Caki2 (cell line): ENCODE measurements around the gene HS6ST3. TPM values are rescaled to one million over a fixed set of nuclear protein-coding genes. Genes with fewer than 3 reads are reported as not detected.

Experiments used
- DNase-seq: peaks from one replicate; pipeline ENCODE4 v3.0.0-alpha.2; 2015; ENCODE audit warnings: low read depth
- in situ Hi-C: cut with HindIII; loops from 2 replicates; pipeline ENCODE4 v1.10.0; 2016; ENCODE audit warnings: low sequenced_read_pairs, low pct_unique_long_range_greater_than_20kb, mixed read lengths
- total RNA-seq: library from RNA; depleted of rRNA; stranded (reverse); fragments of >200 nt; shearing (Covaris generic); gene quantifications from 2 replicates; pipeline ENCODE4 v1.2.3, GENCODE V29; 2014; ENCODE audit warnings: low replicate concordance

The HS6ST3 gene
- total RNA-seq, 1 experiment from 2014 or later: 7.5 TPM

DNA sequence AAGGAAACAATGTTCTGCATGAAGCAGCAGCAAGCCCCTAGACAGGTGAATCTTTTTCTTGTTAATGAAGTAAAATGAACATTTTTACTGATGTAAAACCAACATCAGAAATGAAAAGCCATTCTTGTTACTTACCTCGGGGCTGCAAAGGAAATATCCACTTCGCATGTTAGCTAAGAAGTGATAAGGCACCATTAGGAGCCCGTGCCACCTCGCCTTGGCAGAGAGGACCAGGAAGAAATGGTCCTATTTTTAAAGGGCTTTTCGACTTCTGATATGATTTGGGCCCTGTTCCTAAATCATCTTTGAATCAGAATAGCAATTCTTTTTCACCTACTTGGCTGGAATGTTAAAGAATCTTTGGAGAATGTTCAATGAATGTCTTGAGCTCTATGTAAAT lies 721.1 kb downstream of the HS6ST3 start:
- no peak for DNase-seq
- in situ Hi-C loops: no loop called here

DNA sequence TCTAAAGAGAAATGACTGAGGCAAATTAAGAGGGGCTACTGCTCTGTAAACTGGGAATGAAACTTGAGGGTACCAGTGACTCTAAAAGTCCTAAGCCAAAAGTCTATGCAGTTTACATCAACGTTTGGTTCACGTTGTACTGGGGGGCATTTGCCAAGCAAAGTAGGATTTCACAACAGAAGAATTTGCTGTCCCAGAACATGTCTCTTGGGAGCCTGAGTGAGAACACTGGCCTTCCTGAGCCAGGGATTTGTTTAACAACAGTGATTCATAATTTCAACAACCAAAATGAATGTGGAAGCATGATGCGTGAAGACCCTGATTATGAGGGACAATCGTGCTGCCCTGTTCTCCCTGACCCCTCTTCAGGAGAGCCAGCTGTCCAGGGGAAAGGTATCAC lies 726.4 kb downstream of the HS6ST3 start:
- in situ Hi-C loops: no loop called here
- no peak for DNase-seq

DNA sequence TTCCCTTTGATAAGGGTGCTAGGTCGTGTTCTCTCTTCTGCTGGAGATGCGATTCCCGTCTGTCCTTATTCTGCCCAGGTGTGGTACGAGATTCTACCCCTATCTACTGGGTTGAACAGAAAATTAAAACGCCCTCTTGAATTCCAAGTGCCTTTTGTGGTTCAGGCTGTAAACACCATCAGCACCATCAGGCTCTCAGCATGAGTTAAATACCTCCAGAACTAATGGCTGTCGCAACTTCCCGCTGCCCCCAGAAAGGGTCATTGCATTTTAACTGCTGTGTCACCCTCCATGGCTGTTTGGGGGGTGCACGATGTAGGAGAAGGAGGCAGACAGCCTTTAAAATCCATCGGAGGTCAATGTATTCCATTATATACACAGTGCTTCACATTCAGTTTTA lies 727.0 kb downstream of the HS6ST3 start:
- no peak for DNase-seq
- in situ Hi-C loops: no loop called here

DNA sequence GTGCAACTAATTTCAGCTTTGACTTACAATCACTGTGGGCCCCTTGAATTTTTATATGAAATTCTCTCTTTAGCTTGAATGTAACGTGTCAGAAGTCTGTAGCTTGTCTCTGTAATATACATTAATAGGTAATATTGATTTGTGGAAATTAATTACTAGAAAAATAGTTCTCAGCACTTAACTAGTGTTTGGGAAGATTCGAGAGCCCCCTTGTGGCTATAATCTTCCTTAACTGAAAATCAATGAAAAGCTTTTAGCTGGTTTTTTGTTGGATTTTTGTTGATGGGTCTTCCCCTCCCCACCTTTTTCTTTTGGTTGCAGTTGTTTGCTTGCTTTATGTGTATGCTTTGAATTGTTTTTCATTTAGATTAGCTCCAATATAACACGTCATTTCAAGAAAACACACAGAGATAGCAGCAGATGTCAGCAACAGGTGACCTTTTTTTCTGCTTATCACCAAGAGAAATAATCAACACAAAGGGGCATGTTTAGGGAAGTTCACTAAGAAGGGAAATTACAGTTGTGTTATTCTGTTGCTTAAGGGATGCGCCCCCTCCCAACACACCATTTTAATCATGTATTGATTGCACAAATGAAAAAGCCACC lies 727.5 kb downstream of the HS6ST3 start:
- peak; percentile 12 for DNase-seq
- in situ Hi-C loops: no loop called here

DNA sequence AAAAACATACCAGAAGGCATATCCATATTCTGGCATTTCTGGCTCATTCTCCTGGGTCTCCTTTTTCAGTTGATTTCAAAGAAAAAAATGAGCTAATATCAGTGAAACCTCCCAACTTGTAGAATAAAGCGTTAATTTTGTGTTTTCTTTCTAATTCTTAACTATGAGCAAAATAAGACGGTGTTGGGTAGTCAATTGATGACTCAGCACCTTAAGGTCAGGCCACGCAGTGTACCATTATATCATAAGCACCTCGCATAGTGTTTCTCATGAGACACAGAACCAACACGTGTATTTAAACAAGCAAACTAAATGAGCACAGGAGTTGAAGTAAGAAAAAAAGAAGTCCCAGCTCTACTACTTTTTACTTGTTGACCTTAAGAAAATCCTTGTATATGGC lies 729.5 kb downstream of the HS6ST3 start:
- in situ Hi-C loops: no loop called here

DNA sequence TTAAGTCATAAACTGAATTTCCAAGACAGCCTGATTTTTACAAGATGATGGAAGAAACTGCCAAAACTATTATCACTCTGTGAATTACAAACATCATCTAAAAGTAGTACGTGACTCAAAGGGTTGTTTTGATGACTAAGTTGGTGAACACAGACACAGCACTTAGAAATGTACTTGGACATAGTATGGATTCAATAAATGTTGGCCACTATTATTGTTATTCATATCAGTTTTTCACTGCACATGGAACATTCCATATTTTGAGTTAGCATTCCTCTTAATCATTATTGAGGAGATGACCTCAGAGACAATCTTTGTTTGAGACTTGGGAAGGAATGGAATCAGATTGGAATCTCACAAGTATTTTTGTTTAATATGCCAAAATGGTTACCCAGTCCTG lies 731.5 kb downstream of the HS6ST3 start:
- in situ Hi-C loops: no loop called here

More for the DNA sequence above, 729.5 kb downstream of the HS6ST3 start:
- no peak for DNase-seq

DNA sequence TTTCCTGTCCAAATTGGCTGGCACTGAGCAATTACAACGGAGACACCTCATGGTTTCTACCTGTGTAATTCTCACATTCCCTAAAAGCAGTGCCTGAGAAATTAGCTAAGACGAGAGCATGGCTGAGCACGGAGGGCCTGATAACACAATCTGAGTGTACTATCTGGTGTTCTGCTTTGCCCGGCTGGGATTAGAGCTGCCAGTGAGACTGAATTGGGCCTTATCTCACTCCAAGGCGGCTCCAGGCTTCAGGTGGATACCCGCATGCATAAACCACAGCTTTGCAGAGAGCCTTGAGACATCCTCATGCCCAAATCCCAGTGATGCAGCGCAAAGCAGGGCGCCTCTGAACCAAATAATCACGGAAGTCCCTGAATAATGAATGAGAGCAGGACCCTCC lies 732.1 kb downstream of the HS6ST3 start:
- in situ Hi-C loops: no loop called here
- DNase-seq: no peak

More for the DNA sequence above, 731.5 kb downstream of the HS6ST3 start:
- no peak for DNase-seq

DNA sequence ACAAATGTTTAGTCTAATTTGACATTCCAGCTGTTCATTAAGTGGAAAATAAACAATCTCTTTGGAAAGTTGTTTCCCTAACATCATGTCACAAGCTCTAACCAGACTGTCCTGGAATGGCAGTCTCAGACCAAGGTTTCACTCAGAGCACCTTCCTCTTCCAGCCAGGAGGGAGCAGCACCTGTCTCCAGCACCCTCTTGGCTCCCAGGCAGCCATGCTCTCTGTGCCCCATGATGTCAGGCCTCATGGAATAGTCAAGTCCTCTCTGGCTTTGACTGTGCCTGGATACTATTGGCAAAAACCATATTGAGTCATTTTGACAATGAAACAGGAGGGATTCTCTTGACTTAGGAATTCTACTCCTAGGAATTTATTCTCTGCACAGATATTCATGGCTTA lies 733.0 kb downstream of the HS6ST3 start:
- in situ Hi-C loops: no loop called here
- peak; percentile 2 for DNase-seq

DNA sequence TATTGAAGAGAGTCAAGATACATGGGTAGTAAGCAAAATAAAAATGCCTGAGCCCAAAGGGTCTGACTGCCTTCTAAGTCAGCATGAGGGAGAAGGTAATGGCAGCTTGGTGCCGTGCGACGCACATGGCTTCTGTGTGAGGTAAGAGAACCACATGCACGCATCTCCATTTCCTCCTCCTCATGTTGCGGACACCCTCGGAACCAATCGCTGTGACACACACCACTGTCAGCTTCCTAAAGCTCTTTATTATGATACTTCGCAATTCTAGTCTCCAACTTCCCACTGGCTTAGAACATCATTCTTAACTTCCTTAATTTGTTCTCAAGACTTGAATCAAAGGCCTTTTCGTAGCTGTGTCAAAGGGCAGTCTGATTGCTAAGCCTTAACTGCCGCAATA lies 734.2 kb downstream of the HS6ST3 start:
- in situ Hi-C loops: no loop called here
- no peak for DNase-seq

DNA sequence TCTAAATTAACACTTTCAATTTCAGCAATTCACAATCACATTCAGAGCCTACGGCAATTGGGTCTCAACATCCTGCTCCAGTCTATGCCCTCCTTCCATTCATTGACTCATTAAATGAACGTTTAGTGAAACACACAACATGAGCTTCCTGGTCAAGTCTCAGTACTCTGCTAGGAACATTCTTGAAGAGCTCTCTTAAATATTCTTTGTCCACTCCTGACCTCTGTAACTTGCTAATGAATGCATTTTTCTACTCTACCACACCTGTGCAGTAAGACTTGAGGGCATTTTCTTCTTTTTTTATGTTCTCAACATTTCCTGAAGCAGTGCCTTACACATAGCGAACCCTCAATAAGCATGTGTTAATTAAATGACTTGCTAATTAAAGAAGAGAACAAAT lies 735.7 kb downstream of the HS6ST3 start:
- in situ Hi-C loops: no loop called here
- DNase-seq: no peak

DNA sequence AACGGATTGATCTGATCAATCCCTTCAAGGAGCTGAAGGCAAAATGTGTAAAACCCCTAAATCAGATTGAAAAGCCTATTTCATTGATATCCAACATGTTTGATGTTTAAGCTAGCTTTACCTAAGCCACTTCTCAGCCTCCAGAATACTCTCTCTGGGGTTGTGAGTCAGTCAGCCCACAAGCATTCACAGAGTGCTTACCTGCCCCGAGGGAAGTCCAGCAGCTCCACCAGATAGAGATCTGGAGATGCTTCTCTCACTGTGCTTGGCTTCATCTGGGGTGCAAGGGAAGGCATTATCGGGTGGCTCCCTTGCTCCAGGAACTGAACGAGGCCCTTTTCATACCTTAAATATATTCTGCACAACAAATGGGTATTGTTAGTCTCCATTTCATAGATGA lies 744.7 kb downstream of the HS6ST3 start:
- no peak for DNase-seq

DNA sequence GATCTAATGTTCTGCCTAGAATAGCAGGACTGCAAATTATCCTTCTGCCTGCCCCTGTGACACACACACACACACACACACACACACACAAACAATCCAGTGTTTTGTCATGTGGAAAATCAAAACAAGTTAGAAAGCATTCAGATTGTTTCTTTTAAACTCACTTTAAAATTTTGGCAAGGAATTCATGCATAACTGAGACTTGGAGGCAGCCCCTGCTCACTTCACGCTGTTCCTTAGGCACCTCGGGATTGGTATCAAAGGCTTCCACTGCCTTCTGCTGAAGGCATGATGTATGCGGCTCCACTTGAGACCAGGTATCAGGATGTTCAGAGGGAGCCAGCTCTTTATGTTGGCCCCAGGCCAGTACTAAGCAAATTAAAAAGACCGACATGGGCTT lies 745.6 kb downstream of the HS6ST3 start:
- in situ Hi-C loops: no loop called here
- DNase-seq: no peak

More for the DNA sequence above, 744.7 kb downstream of the HS6ST3 start:
- in situ Hi-C loops: no loop called here

DNA sequence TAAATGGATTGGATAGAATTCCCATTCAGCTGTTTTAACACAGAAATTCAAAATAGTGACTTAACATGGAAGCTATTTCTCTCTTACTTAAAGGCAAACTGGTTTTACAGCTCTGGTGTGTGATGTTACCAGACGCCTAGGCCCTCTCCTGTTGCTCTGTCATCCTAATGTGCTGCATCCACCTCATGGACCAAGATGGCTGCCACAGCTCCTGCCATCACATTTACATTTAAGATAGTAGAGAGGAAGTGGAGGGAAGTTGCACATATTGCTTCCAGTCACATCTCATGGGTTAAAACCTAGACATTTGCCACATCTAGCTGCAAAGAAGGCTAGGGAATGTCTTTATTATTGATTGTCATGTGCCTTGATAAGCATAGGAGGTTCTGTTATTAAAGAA lies 746.8 kb downstream of the HS6ST3 start:
- in situ Hi-C loops: no loop called here
- DNase-seq: no peak

DNA sequence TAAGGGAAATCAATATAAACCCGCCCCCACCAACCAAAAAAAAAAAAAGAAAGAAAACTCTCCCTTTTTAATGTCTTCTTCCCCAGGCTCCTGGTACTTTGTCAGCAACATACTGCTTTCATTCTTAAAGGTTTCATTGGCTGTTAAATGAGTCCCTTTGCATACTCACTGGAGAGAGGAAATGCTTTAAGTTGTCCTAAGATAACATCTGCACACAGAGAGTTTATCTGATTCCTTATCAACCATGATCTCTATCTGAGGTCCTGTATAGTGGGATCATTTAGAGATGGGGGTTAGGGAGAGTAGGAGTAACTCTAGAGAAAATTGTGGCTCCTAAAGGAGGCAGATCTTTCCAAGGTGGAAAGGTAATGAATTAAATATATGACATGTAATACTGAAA lies 747.9 kb downstream of the HS6ST3 start:
- DNase-seq: no peak
- in situ Hi-C loops: no loop called here

DNA sequence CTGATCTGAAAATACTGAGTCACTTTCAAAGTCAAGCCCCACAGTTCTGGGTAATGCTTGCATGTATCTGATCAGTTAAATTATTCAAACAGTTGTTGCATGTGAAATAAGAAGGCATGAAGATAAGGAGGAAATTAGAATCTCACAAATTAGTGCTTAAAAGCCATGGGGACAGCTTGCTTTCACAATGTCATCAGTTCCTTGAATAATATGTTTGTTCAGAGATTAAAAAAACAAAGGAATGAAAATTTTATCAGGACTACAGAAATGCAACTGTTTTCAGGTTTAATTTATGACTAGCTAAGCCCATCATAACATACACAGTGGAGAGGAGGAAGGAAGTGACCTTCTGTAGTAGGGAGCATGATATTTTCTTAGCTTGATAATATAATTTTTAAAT lies 754.3 kb downstream of the HS6ST3 start:
- in situ Hi-C loops: no loop called here
- DNase-seq: no peak

DNA sequence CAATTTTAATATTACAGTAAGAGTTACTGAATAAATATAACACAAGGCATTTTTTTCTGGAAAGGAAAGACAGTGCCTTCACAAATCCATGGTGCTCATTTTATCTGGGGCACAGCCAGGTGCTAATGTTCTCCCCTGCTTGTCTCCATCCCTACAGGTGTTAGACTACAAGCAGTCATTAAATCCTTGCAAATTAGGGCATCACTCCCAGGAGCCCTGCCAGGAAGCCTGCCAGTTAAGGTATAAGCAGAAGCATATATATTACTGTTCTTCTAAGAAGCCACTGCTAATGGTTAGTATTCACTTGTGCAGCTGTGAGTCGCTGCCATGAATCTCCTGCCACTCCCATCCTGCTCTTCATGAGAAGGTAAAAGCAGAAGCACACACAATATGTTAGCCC lies 754.7 kb downstream of the HS6ST3 start:
- no peak for DNase-seq
- in situ Hi-C loops: no loop called here

DNA sequence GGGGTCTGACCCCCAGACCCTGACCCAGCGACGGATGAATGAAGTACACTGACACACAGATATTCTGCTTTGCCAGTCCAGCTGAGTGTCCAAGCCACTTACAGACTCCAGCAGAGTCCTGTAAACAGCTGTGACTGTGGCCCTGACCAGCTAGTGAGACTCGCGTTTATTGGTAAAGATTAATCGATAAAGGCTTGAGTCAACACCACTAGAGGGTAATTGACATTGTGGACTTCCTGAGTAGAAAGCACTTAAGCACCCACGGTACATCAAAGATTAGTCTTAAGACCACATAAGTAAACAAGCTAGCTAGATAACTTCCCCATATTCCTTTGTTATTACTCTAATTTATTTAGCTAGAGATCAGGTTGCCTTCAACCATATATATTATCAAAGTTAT lies 758.4 kb downstream of the HS6ST3 start:
- in situ Hi-C loops: no loop called here
- no peak for DNase-seq

DNA sequence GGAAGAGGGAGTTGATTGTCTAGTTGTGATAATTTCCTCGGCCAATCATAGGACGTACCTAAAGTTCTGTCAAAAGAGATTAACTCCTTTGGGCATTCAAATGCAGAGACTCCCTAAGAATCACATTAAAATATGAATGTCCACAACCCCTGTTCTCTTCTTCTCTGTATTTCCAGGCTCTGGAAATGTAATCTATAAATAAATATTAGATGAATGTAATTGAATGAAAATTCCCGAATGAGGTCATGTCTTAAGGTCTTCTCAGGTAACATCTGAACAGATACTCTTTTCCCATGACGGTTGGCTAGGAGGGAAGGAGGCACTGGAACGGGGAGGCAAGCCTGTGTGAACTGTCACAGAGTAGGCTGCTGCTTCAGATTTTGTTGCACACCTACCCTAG lies 759.2 kb downstream of the HS6ST3 start:
- DNase-seq: no peak
- in situ Hi-C loops: no loop called here

DNA sequence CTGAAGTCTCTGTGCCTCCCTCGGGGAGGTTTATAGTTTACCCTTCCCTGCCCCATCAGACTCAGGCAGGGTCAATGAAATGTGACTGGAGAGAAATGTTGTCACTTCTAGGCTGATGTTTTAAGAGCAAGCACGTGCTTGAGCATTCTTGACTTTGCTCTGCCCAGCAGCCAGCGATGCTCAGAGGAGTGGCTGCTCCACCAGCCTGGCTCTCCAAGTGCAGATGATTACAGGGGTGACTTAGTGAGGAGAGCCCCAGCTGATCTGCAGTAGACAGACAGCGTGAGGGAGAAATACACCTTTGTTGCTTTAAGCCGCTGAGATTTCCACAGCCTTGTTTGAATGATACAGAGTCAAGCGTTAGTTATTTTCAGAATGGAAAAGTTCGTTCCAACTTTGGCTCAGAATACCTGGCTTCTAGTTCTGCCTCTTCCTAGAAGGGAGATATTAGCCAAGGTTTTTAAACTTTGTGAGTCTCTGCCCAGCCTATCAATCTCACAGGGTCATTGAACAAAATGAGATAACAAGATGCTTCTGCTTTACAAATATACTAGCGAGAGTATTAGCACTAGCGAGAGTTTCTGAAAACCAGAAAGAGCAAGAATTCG lies 760.7 kb downstream of the HS6ST3 start:
- in situ Hi-C loops: no loop called here
- DNase-seq: no peak

DNA sequence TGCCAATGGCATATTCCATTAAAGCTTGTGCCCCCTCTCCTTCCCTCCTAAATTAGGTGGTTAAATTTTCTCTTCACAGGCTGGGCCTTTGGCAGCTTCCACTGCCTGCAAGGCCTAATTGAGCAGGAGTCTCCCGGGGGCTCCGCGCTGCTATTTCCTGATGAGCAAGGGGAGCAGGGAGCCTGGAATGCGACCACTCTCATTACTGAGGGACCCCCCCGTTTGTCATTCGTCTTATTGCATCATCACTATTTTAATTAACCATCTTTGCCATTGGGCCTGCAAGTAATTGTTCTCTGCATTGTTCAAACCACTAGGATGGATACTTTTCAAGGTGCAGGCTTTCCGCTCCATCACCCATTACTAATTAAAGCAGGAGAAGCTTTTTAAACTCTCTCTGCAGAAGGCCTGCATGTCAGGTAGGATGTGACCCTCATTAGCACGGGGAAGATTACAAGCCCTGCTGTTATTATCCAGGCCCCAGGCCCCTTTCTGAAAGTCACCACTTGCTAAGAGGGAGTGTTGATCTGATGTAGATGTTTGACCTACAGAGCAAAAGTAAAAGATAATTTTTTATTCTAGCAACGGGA lies 762.0 kb downstream of the HS6ST3 start:
- no peak for DNase-seq
- in situ Hi-C loops: no loop called here
